ENCODE results near the gene CCNG1.

Gene CCNG1

DNA sequence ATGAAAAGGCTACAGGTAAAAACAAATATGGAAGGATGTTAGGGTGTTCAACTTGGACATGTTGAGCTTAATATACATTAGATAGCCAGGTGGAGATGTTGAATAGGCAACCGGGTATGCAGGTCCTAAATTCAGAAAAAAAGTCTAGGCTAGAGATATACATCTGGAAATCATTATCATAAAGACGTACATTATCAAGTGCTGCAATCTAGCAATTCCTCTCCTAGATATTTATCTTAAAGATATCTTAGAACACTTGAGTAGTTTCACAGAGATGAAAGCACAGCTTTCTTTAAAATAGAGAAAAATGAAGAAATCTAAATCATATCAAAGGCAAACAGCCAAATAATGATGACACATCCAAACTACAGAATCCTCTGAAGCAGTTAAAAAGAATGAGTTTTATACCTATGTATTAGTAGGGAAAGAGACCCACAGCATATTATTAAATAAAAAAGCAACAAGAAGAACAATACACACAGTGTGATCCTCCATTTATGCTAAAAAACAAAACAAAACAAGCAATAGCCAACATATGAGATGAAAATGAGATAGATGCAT is 18.7 kb downstream of the CCNG1 start:
- peaks cover 6% of the 10 kb centered on the region for H3K36me3 ChIP-seq (ENCODE audit: insufficient read depth, low read length)
- no peaks in the 10 kb centered on the region for H3K4me1 ChIP-seq (ENCODE audit: insufficient read depth, low read length)

GRCh38 chr5:163456840-163457239 is 19.4 kb downstream of the CCNG1 start:
- peaks cover under 1% of the 10 kb centered on the region for H3K4me1 ChIP-seq (ENCODE audit: insufficient read depth, low read length)
- no peaks in the 10 kb centered on the region for H3K9me3 ChIP-seq (ENCODE audit: control insufficient read depth, insufficient read depth, low read length)
- H3K36me3 ChIP-seq (ENCODE audit: insufficient read depth, low read length): peaks cover 6% of the 10 kb centered on the region
- no peak overlapping the region for H3K9ac ChIP-seq (ENCODE audit: low read depth, low read length)

More for the DNA sequence above, 18.7 kb downstream of the CCNG1 start:
- H3K9ac ChIP-seq (ENCODE audit: low read depth, low read length): no peak overlapping the region
- H3K9me3 ChIP-seq (ENCODE audit: control insufficient read depth, insufficient read depth, low read length): no peaks in the 10 kb centered on the region

- H3K36me3 ChIP-seq (ENCODE audit: insufficient read depth, low read length): peaks cover 2% of the 10 kb centered on the region
- peaks cover 5% of the 10 kb centered on the region for H3K4me1 ChIP-seq (ENCODE audit: insufficient read depth, low read length)
- H3K9ac ChIP-seq (ENCODE audit: low read depth, low read length): peak overlapping the region; percentile 74
- no peaks in the 10 kb centered on the region for H3K9me3 ChIP-seq (ENCODE audit: control insufficient read depth, insufficient read depth, low read length)
Observed at GRCh38 chr5:163458778-163459385, 21.5 kb downstream of the CCNG1 start.

DNA sequence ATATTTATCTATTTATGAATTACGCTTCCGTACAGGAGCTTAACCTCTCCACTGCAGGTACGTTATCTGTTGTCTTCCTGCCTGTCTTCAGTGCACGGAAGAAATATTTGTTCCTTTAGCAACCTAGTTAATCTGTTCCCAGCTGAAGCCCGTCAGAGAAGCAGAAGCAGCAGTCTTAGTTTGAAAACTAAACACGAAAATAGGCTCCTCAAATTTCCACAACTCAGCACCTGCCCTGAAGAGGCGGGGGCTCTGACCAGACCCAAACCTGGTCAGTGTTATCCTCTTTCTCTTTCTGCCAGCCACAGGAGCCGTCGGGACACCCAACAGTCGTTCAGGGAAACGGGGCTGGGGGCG is 22.0 kb downstream of the CCNG1 start:
- no peaks in the 10 kb centered on the region for H3K9me3 ChIP-seq (ENCODE audit: control insufficient read depth, insufficient read depth, low read length)
- H3K9ac ChIP-seq (ENCODE audit: low read depth, low read length): peak overlapping the region; percentile 74

GRCh38 chr5:163459819-163460561 is 22.6 kb downstream of the CCNG1 start, which contains the start of gene NUDCD2:
TSS of gene NUDCD2 (minus strand) at chr5:163460102. CDS start at chr5:163460050, 52 bp downstream.
- H3K4me1 ChIP-seq (ENCODE audit: insufficient read depth, low read length): peaks cover 5% of the 10 kb centered on the region
- H3K36me3 ChIP-seq (ENCODE audit: insufficient read depth, low read length): peaks cover 2% of the 10 kb centered on the region
- peak within 1 kb of the TSS; percentile 84 for H3K9ac ChIP-seq (ENCODE audit: low read depth, low read length)
- no peaks in the 10 kb centered on the region for H3K9me3 ChIP-seq (ENCODE audit: control insufficient read depth, insufficient read depth, low read length)

More for the DNA sequence above, 22.0 kb downstream of the CCNG1 start:
- Histone ChIP-seq H3K4me1 (ENCODE audit: insufficient read depth, low read length) (peaks cover 5% of the 10 kb centered on the region), H3K36me3 (ENCODE audit: insufficient read depth, low read length) (peaks cover 2% of the 10 kb centered on the region)

GRCh38 chr5:163460562-163461171 is 23.3 kb downstream of the CCNG1 start, which contains the start of gene HMMR:
TSS of gene HMMR (plus strand) at chr5:163460632. CDS start at chr5:163460693, 61 bp downstream.
- Histone ChIP-seq H3K9me3 (ENCODE audit: control insufficient read depth, insufficient read depth, low read length) (no peaks in the 10 kb centered on the region), H3K36me3 (ENCODE audit: insufficient read depth, low read length) (peaks cover 2% of the 10 kb centered on the region), H3K4me1 (ENCODE audit: insufficient read depth, low read length) (peaks cover 5% of the 10 kb centered on the region), H3K9ac (ENCODE audit: low read depth, low read length) (peak within 1 kb of the TSS; percentile 84)

DNA sequence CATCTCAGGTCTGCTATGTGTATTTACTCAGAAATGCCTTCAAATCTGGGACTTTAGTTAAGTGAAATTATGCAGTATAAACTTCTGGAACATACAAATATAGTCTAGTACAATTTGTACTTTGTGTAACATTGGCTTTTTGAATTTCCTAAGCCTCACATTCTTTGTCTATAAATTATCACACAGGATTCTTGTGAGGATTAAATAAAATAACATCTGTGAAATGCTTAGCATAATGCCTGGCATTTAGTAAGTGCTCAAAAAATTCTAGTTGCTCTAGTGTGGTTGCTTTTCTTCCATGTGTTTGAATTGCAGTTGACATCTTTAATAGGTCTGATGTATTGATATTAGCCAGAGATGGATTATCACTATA is 25.7 kb downstream of the CCNG1 start:
- no peak overlapping the region for H3K9ac ChIP-seq (ENCODE audit: low read depth, low read length)
- H3K36me3 ChIP-seq (ENCODE audit: insufficient read depth, low read length): no peaks in the 10 kb centered on the region

GRCh38 chr5:163467682-163468081 is 30.3 kb downstream of the CCNG1 start:
- Histone ChIP-seq H3K4me1 (ENCODE audit: insufficient read depth, low read length) (no peaks in the 10 kb centered on the region), H3K9me3 (ENCODE audit: control insufficient read depth, insufficient read depth, low read length) (no peaks in the 10 kb centered on the region), H3K9ac (ENCODE audit: low read depth, low read length) (no peak overlapping the region), H3K36me3 (ENCODE audit: insufficient read depth, low read length) (peaks cover 14% of the 10 kb centered on the region)

More for the DNA sequence above, 25.7 kb downstream of the CCNG1 start:
- no peaks in the 10 kb centered on the region for H3K9me3 ChIP-seq (ENCODE audit: control insufficient read depth, insufficient read depth, low read length)
- H3K4me1 ChIP-seq (ENCODE audit: insufficient read depth, low read length): peaks cover 5% of the 10 kb centered on the region

DNA sequence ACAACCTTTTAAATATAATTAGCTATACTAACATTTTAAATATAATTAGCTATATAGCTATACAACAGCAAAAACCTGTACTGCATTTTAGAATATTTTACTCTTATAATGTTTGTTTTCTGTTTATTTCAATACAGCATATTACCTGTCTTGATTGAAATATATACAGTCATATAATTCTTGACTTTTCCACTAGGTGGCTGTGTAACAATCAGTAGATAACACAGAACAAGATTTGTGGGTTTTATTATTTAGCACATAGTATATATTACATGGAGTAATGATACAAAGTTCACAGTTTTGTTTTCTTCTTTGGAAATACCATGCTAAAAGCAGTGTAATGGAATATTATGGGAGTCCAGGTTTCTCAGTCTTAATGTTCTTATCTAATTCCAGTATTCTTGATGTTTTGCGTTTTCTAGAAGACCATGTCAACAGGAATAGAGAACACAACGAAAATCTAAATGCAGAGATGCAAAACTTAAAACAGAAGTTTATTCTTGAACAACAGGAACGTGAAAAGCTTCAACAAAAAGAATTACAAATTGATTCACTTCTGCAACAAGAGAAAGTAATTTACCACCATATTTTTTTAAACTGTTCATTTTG is 36.3 kb downstream of the CCNG1 start:
- Histone ChIP-seq H3K36me3 (ENCODE audit: insufficient read depth, low read length) (peaks cover 16% of the 10 kb centered on the region), H3K9ac (ENCODE audit: low read depth, low read length) (no peak overlapping the region), H3K9me3 (ENCODE audit: control insufficient read depth, insufficient read depth, low read length) (no peaks in the 10 kb centered on the region), H3K4me1 (ENCODE audit: insufficient read depth, low read length) (no peaks in the 10 kb centered on the region)

DNA sequence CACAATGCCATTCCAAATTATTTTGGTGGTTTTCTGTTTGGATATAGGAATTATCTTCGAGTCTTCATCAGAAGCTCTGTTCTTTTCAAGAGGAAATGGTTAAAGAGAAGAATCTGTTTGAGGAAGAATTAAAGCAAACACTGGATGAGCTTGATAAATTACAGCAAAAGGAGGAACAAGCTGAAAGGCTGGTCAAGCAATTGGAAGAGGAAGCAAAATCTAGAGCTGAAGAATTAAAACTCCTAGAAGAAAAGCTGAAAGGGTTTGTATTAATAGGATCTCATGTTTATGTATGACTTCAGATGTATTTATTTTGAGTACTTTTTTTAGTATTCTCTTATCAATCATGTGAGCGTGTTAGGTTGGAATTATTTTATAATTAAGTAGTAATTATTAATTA is 38.0 kb downstream of the CCNG1 start:
- H3K9ac ChIP-seq (ENCODE audit: low read depth, low read length): no peak overlapping the region
- no peaks in the 10 kb centered on the region for H3K4me1 ChIP-seq (ENCODE audit: insufficient read depth, low read length)
- no peaks in the 10 kb centered on the region for H3K9me3 ChIP-seq (ENCODE audit: control insufficient read depth, insufficient read depth, low read length)
- peaks cover 6% of the 10 kb centered on the region; the same call in 1 of the 2 replicates for H3K36me3 ChIP-seq (ENCODE audit: insufficient read depth, low read length)

- Histone ChIP-seq H3K9ac (ENCODE audit: low read depth, low read length) (no peak overlapping the region), H3K36me3 (ENCODE audit: insufficient read depth, low read length) (peaks cover 3% of the 10 kb centered on the region; the same call in 1 of the 2 replicates), H3K4me1 (ENCODE audit: insufficient read depth, low read length) (no peaks in the 10 kb centered on the region)
Observed at GRCh38 chr5:163478126-163478981, 41.0 kb downstream of the CCNG1 start.

GRCh38 chr5:163478982-163479271 is 41.5 kb downstream of the CCNG1 start:
- Histone ChIP-seq H3K4me1 (ENCODE audit: insufficient read depth, low read length) (no peaks in the 10 kb centered on the region), H3K9me3 (ENCODE audit: control insufficient read depth, insufficient read depth, low read length) (no peaks in the 10 kb centered on the region), H3K9ac (ENCODE audit: low read depth, low read length) (no peak overlapping the region), H3K36me3 (ENCODE audit: insufficient read depth, low read length) (peaks cover 3% of the 10 kb centered on the region; the same call in 1 of the 2 replicates)

More at GRCh38 chr5:163478126-163478981, 41.0 kb downstream of the CCNG1 start:
- H3K9me3 ChIP-seq (ENCODE audit: control insufficient read depth, insufficient read depth, low read length): no peaks in the 10 kb centered on the region

GRCh38 chr5:163489055-163489744 is 51.8 kb downstream of the CCNG1 start:
- H3K9me3 ChIP-seq (ENCODE audit: control insufficient read depth, insufficient read depth, low read length): no peaks in the 10 kb centered on the region; the same call in 1 of the 2 replicates
- H3K4me1 ChIP-seq (ENCODE audit: insufficient read depth, low read length): no peaks in the 10 kb centered on the region; the same call in 1 of the 2 replicates
- no peak overlapping the region for H3K9ac ChIP-seq (ENCODE audit: low read depth, low read length)
- peaks cover 6% of the 10 kb centered on the region; the same call in 1 of the 2 replicates for H3K36me3 ChIP-seq (ENCODE audit: insufficient read depth, low read length)
